DOHH2 (cell line): Measurements from ENCODE around the gene PDXDC1.

Source experiments
- CTCF ChIP-seq: fragments of 200-600 bp; sonication (generic); IDR thresholded peaks from one replicate; pipeline ENCODE4 v1.5.1; 2014; ENCODE audit warnings: antibody characterized with exemption, mild to moderate bottlenecking, low read depth, low read length; ENCODE audit not compliant: poor library complexity, severe bottlenecking
- EZH2phosphoT487 ChIP-seq: fragments of 200-600 bp; sonication (generic); IDR thresholded peaks from 2 replicates; pipeline ENCODE4 v1.6.1; 2017; ENCODE audit warnings: borderline replicate concordance, mild to moderate bottlenecking, antibody characterized with exemption, low read length, moderate library complexity, mixed read lengths

GRCh38 chr16:14961405-14962186 is 13.2 kb upstream of the PDXDC1 start:
- TF ChIP-seq CTCF (no peak), EZH2phosphoT487 (no peak)
